Measurements from ENCODE around the gene ANKRD44. TPM values are rescaled to one million over a fixed set of nuclear protein-coding genes. Genes with fewer than 3 reads are reported as not detected.

Gene ANKRD44
- total RNA-seq, 2 experiments from 2014 or later, result 188 to 224 TPM

- H3K36me3 Mint-ChIP-seq (ENCODE audit: low read depth), result peaks cover 10% of the 10 kb centered on the region
- ChIA-PET POLR2A (interaction anchor here (0.6 to 1.0 kb wide), 2 partner anchors 38 to 471 kb away, joined by 3 read pairs; partner anchors contain the start of gene SF3B1), CTCF (interaction anchor here (1.1 to 1.3 kb wide), 2 partner anchors 24 to 213 kb away, joined by 3 to 4 read pairs; no protein-coding TSS in a partner anchor)
- no peak overlapping the region for H3K4me3 Mint-ChIP-seq
- H3K9me3 Mint-ChIP-seq (ENCODE audit: insufficient read depth), result peaks cover 9% of the 10 kb centered on the region
- peak overlapping the region; percentile 49 for H3K27ac Mint-ChIP-seq
- ATAC-seq (no peak), DNase-seq (no peak)
- H3K27me3 Mint-ChIP-seq (ENCODE audit: low read depth), result no peaks in the 10 kb centered on the region
- peaks cover 26% of the 10 kb centered on the region for H3K4me1 Mint-ChIP-seq (ENCODE audit: low read depth)
These were observed 346.6 kb downstream of the ANKRD44 start for GRCh38 chr2:196963961-196964360.

GRCh38 chr2:196963043-196963442, 347.5 kb downstream of the ANKRD44 start:
- Mint-ChIP-seq H3K27me3 (ENCODE audit: low read depth) (no peaks in the 10 kb centered on the region), H3K9me3 (ENCODE audit: insufficient read depth) (peaks cover 9% of the 10 kb centered on the region), H3K4me3 (no peak overlapping the region), H3K4me1 (ENCODE audit: low read depth) (peaks cover 26% of the 10 kb centered on the region), H3K36me3 (ENCODE audit: low read depth) (peaks cover 15% of the 10 kb centered on the region), H3K27ac (no peak overlapping the region)
- DNase-seq (no peak), ATAC-seq (no peak)
- CTCF ChIA-PET, result interaction anchor here (1.3 kb wide), 1 partner anchor 212 kb away, joined by 3 read pairs; no protein-coding TSS in a partner anchor
- POLR2A ChIA-PET, result interaction anchor here (1.0 to 1.4 kb wide), 2 partner anchors 37 to 471 kb away, joined by 3 to 4 read pairs; partner anchors contain the start of gene SF3B1

GRCh38 chr2:196962325-196962724, 348.3 kb downstream of the ANKRD44 start:
- no peak overlapping the region for H3K4me3 Mint-ChIP-seq
- POLR2A ChIA-PET, result interaction anchor here (0.9 to 1.4 kb wide), 2 partner anchors 14 to 37 kb away, joined by 4 read pairs; no protein-coding TSS in a partner anchor
- ATAC-seq (no peak), DNase-seq (no peak)
- H3K27me3 Mint-ChIP-seq (ENCODE audit: low read depth), result no peaks in the 10 kb centered on the region
- peaks cover 13% of the 10 kb centered on the region for H3K36me3 Mint-ChIP-seq (ENCODE audit: low read depth)
- H3K4me1 Mint-ChIP-seq (ENCODE audit: low read depth), result peaks cover 26% of the 10 kb centered on the region
- CTCF ChIA-PET, result no interaction called here
- H3K27ac Mint-ChIP-seq, result no peak overlapping the region
- peaks cover 6% of the 10 kb centered on the region for H3K9me3 Mint-ChIP-seq (ENCODE audit: insufficient read depth)

GRCh38 chr2:196961889-196962288, 348.7 kb downstream of the ANKRD44 start:
- ATAC-seq (peak; percentile 86), DNase-seq (no peak)
- peaks cover 13% of the 10 kb centered on the region for H3K36me3 Mint-ChIP-seq (ENCODE audit: low read depth)
- CTCF ChIA-PET, result no interaction called here
- H3K4me1 Mint-ChIP-seq (ENCODE audit: low read depth), result peaks cover 26% of the 10 kb centered on the region
- peak overlapping the region; percentile 60 for H3K27ac Mint-ChIP-seq
- POLR2A ChIA-PET, result interaction anchor here (0.7 to 1.4 kb wide), 3 partner anchors 14 to 36 kb away, joined by 3 to 4 read pairs (median 4); no protein-coding TSS in a partner anchor
- H3K4me3 Mint-ChIP-seq, result no peak overlapping the region
- peaks cover 6% of the 10 kb centered on the region for H3K9me3 Mint-ChIP-seq (ENCODE audit: insufficient read depth)
- H3K27me3 Mint-ChIP-seq (ENCODE audit: low read depth), result no peaks in the 10 kb centered on the region

- H3K36me3 Mint-ChIP-seq (ENCODE audit: low read depth), result peaks cover 10% of the 10 kb centered on the region
- no peaks in the 10 kb centered on the region for H3K27me3 Mint-ChIP-seq (ENCODE audit: low read depth)
- H3K4me1 Mint-ChIP-seq (ENCODE audit: low read depth), result peaks cover 26% of the 10 kb centered on the region
- CTCF ChIA-PET, result no interaction called here
- POLR2A ChIA-PET, result interaction anchor here (0.5 kb wide), 1 partner anchor 541 kb away, joined by 3 read pairs; no protein-coding TSS in a partner anchor
- H3K4me3 Mint-ChIP-seq, result no peak overlapping the region
- ATAC-seq (no peak), DNase-seq (no peak)
- H3K27ac Mint-ChIP-seq, result no peak overlapping the region
- peaks cover 6% of the 10 kb centered on the region for H3K9me3 Mint-ChIP-seq (ENCODE audit: insufficient read depth)
These were observed 350.7 kb downstream of the ANKRD44 start for GRCh38 chr2:196959734-196960338.

- peaks cover 6% of the 10 kb centered on the region for H3K9me3 Mint-ChIP-seq (ENCODE audit: insufficient read depth)
These were observed 351.3 kb downstream of the ANKRD44 start for GRCh38 chr2:196959281-196959680.

GRCh38 chr2:196957881-196958525, 352.6 kb downstream of the ANKRD44 start:
- H3K9me3 Mint-ChIP-seq (ENCODE audit: insufficient read depth), result peaks cover 6% of the 10 kb centered on the region
- POLR2A ChIA-PET, result no interaction called here
- ATAC-seq (no peak), DNase-seq (no peak)
- no peaks in the 10 kb centered on the region for H3K27me3 Mint-ChIP-seq (ENCODE audit: low read depth)
- H3K36me3 Mint-ChIP-seq (ENCODE audit: low read depth), result peaks cover 8% of the 10 kb centered on the region
- H3K4me1 Mint-ChIP-seq (ENCODE audit: low read depth), result peaks cover 19% of the 10 kb centered on the region
- H3K27ac Mint-ChIP-seq, result no peak overlapping the region
- CTCF ChIA-PET, result interaction anchor here (1.0 kb wide), 1 partner anchor 31 kb away, joined by 3 read pairs; no protein-coding TSS in a partner anchor
- no peak overlapping the region for H3K4me3 Mint-ChIP-seq

More at GRCh38 chr2:196959281-196959680, 351.3 kb downstream of the ANKRD44 start:
- DNase-seq (no peak), ATAC-seq (no peak)
- H3K4me1 Mint-ChIP-seq (ENCODE audit: low read depth), result peaks cover 26% of the 10 kb centered on the region
- CTCF ChIA-PET, result no interaction called here
- H3K27me3 Mint-ChIP-seq (ENCODE audit: low read depth), result no peaks in the 10 kb centered on the region
- H3K36me3 Mint-ChIP-seq (ENCODE audit: low read depth), result peaks cover 10% of the 10 kb centered on the region
- POLR2A ChIA-PET, result interaction anchor here (0.5 kb wide), 1 partner anchor 541 kb away, joined by 3 read pairs; no protein-coding TSS in a partner anchor
- no peak overlapping the region for H3K27ac Mint-ChIP-seq
- H3K4me3 Mint-ChIP-seq, result no peak overlapping the region

- H3K4me3 Mint-ChIP-seq, result no peak overlapping the region
- DNase-seq (no peak), ATAC-seq (no peak)
- peaks cover 8% of the 10 kb centered on the region for H3K36me3 Mint-ChIP-seq (ENCODE audit: low read depth)
- no peak overlapping the region for H3K27ac Mint-ChIP-seq
- ChIA-PET POLR2A (no interaction called here), CTCF (interaction anchor here (0.7 to 1.0 kb wide), 2 partner anchors 31 to 136 kb away, joined by 3 read pairs; no protein-coding TSS in a partner anchor)
- H3K4me1 Mint-ChIP-seq (ENCODE audit: low read depth), result peaks cover 15% of the 10 kb centered on the region
- peaks cover 6% of the 10 kb centered on the region for H3K9me3 Mint-ChIP-seq (ENCODE audit: insufficient read depth)
- H3K27me3 Mint-ChIP-seq (ENCODE audit: low read depth), result no peaks in the 10 kb centered on the region
These were observed 353.1 kb downstream of the ANKRD44 start for GRCh38 chr2:196957442-196957841.

GRCh38 chr2:196956069-196956468, 354.5 kb downstream of the ANKRD44 start:
- CTCF ChIA-PET, result no interaction called here
- Mint-ChIP-seq H3K27ac (no peak overlapping the region), H3K9me3 (ENCODE audit: insufficient read depth) (peaks cover 6% of the 10 kb centered on the region), H3K4me1 (ENCODE audit: low read depth) (peaks cover 1% of the 10 kb centered on the region), H3K4me3 (no peak overlapping the region), H3K36me3 (ENCODE audit: low read depth) (peaks cover 5% of the 10 kb centered on the region), H3K27me3 (ENCODE audit: low read depth) (no peaks in the 10 kb centered on the region)
- no peak for DNase-seq
- ATAC-seq, result no peak
- POLR2A ChIA-PET, result no interaction called here

- no peaks in the 10 kb centered on the region for H3K27me3 Mint-ChIP-seq (ENCODE audit: low read depth)
- ATAC-seq, result no peak
- peaks cover 5% of the 10 kb centered on the region for H3K36me3 Mint-ChIP-seq (ENCODE audit: low read depth)
- no peak overlapping the region for H3K4me3 Mint-ChIP-seq
- H3K4me1 Mint-ChIP-seq (ENCODE audit: low read depth), result no peaks in the 10 kb centered on the region
- DNase-seq, result no peak
- no peak overlapping the region for H3K27ac Mint-ChIP-seq
- H3K9me3 Mint-ChIP-seq (ENCODE audit: insufficient read depth), result peaks cover 4% of the 10 kb centered on the region
- CTCF ChIA-PET, result no interaction called here
- POLR2A ChIA-PET, result no interaction called here
These were observed 355.5 kb downstream of the ANKRD44 start for GRCh38 chr2:196955036-196955435.

GRCh38 chr2:196954001-196954400, 356.6 kb downstream of the ANKRD44 start:
- Mint-ChIP-seq H3K4me3 (no peak overlapping the region), H3K9me3 (ENCODE audit: insufficient read depth) (no peaks in the 10 kb centered on the region), H3K36me3 (ENCODE audit: low read depth) (peaks cover 5% of the 10 kb centered on the region), H3K4me1 (ENCODE audit: low read depth) (no peaks in the 10 kb centered on the region), H3K27ac (no peak overlapping the region), H3K27me3 (ENCODE audit: low read depth) (peaks cover 2% of the 10 kb centered on the region)
- POLR2A ChIA-PET, result no interaction called here
- DNase-seq (no peak), ATAC-seq (no peak)
- CTCF ChIA-PET, result interaction anchor here (0.7 to 0.8 kb wide), 2 partner anchors 41 to 159 kb away, joined by 3 read pairs; no protein-coding TSS in a partner anchor

GRCh38 chr2:196952936-196953335, 357.6 kb downstream of the ANKRD44 start:
- no peak for ATAC-seq
- POLR2A ChIA-PET, result no interaction called here
- H3K36me3 Mint-ChIP-seq (ENCODE audit: low read depth), result no peaks in the 10 kb centered on the region
- no peak for DNase-seq
- H3K4me1 Mint-ChIP-seq (ENCODE audit: low read depth), result no peaks in the 10 kb centered on the region
- CTCF ChIA-PET, result no interaction called here
- no peak overlapping the region for H3K27ac Mint-ChIP-seq
- no peaks in the 10 kb centered on the region for H3K9me3 Mint-ChIP-seq (ENCODE audit: insufficient read depth)
- H3K4me3 Mint-ChIP-seq, result no peak overlapping the region
- peaks cover 3% of the 10 kb centered on the region for H3K27me3 Mint-ChIP-seq (ENCODE audit: low read depth)

Measured in activated CD8-positive, alpha-beta T cell treated with anti-CD3 and anti-CD28 coated beads, Interleukin-2, amount 10 ng/mL, durations not matched to agents 7 days and 5 days (primary cell).